ENCODE measurements around the gene GAGE10. TPM values are rescaled to one million over a fixed set of nuclear protein-coding genes. Genes with fewer than 3 reads are reported as not detected.

GAGE10 gene
- total and polyA plus RNA-seq, 2 donors (not counting 3 experiments of a cell fraction or from before 2014, with no cell fraction given), result not detected

- Histone ChIP-seq H3K79me2 (ENCODE audit: control insufficient read depth, insufficient read depth, low read length) (no peaks in the 10 kb centered on the region), H3K9me1 (replicated peaks; ENCODE audit: control insufficient read depth, extremely low read depth, insufficient read depth, low read length) (no peaks in the 10 kb centered on the region), H3K27me3 (ENCODE audit: control insufficient read depth in 2 of 2, insufficient read depth in 2 of 2, low read length in 2 of 2) (no peaks in the 10 kb centered on the region), H3K4me2 (ENCODE audit: insufficient read depth, low read length) (no peak overlapping the region), H3K4me1 (ENCODE audit: control insufficient read depth, extremely low read depth, insufficient read depth, low read length) (no peaks in the 10 kb centered on the region), H3K27ac (ENCODE audit: insufficient read depth, low read depth, low read length) (no peak overlapping the region), H2AFZ (ENCODE audit: low read depth, low read length) (no peak overlapping the region), H3K36me3 (ENCODE audit: control insufficient read depth in 2 of 2, extremely low read depth in 1 of 2, insufficient read depth in 2 of 2, low read length in 2 of 2) (no peaks in the 10 kb centered on the region), H4K20me1 (replicated peaks; ENCODE audit: control insufficient read depth, extremely low read depth, insufficient read depth, low read length) (no peaks in the 10 kb centered on the region), H3K9me3 (replicated peaks; ENCODE audit: control insufficient read depth, insufficient read depth, low read length) (no peaks in the 10 kb centered on the region), H3K4me3 (replicated peaks in 1 of 3; ENCODE audit: insufficient read depth in 1 of 3, low read depth in 1 of 3, low read length in 3 of 3) (no peak overlapping the region), H3K9ac (replicated peaks; ENCODE audit: extremely low read depth, insufficient read depth, low read length) (no peak overlapping the region)
- intact Hi-C loops (cut with micrococcal nuclease), result no loop called here
- dilution Hi-C loops (cut with MboI; ENCODE audit: extremely low pct_ligation_motif_present, low sequenced_read_pairs), result no loop called here
- ChIA-PET POLR2A (no interaction called here), CTCF (no interaction called here)
- FAIRE-seq (no peak), DNase-seq (ENCODE audit: low read depth, low spot score) (no peak)
- no TSS peak for BruUV-seq (replicated peaks)
- TF ChIP-seq GATA2 (IDR thresholded peaks at IDR 0.05; ENCODE audit: insufficient read depth, insufficient read length, low read depth, low read length), result no peak
- no peak for TF ChIP-seq EZH2 (IDR thresholded peaks at IDR 0.05; ENCODE audit: borderline replicate concordance, low read depth, low read length, severe bottlenecking)
- no peak for TF ChIP-seq CTCF (IDR thresholded peaks at IDR 0.05; ENCODE audit: extremely low read depth in 1 of 2, insufficient read depth in 1 of 2, low read depth in 1 of 2, low read length in 2 of 2)
- TF ChIP-seq JUN (IDR thresholded peaks at IDR 0.05; ENCODE audit: borderline replicate concordance, insufficient read depth, insufficient read length, low read depth), result no peak
- no peak for TF ChIP-seq MAX (IDR thresholded peaks at IDR 0.05; ENCODE audit: insufficient read depth, insufficient read length)
- TF ChIP-seq POLR2AphosphoS5 (IDR thresholded peaks at IDR 0.05; ENCODE audit: insufficient read depth, low read depth, low read length), result no peak
- TF ChIP-seq FOS (IDR thresholded peaks at IDR 0.05; ENCODE audit: borderline replicate concordance, insufficient read depth, low read length), result no peak
- TF ChIP-seq MYC (IDR thresholded peaks at IDR 0.05; ENCODE audit: low read depth, low read length), result no peak
- no peak for TF ChIP-seq POLR2A (IDR thresholded peaks at IDR 0.05; ENCODE audit: low read depth, low read length)
These were observed 16.9 kb upstream of the GAGE10 start for GRCh38 chrX:49286581-49286980.
